Mesothelial cell of epicardium (in vitro differentiated cells): ENCODE measurements around the gene FAT1. TPM values are rescaled to one million over a fixed set of nuclear protein-coding genes. Genes with fewer than 3 reads are reported as not detected.

Source experiments
- DNase-seq, 2 experiments: peaks; one replicate each; pipeline ENCODE4 v3.0.0; 2021; ENCODE audit warnings: low spot score in 2 of 2; ENCODE audit not compliant: unreplicated experiment in 2 of 2
- H3K27ac Mint-ChIP-seq: 2 replicates; pipeline ENCODE4 v1.8.0; 2021; ENCODE audit warnings: mixed read lengths
- H3K27me3 Mint-ChIP-seq: 2 replicates; pipeline ENCODE4 v1.8.0; 2021; ENCODE audit warnings: low read depth, mixed read lengths
- H3K36me3 Mint-ChIP-seq: 2 replicates; pipeline ENCODE4 v1.8.0; 2021; ENCODE audit warnings: mixed read lengths
- H3K4me1 Mint-ChIP-seq: 2 replicates; pipeline ENCODE4 v1.8.0; 2021; ENCODE audit warnings: mixed read lengths
- H3K4me3 Mint-ChIP-seq: 2 replicates; pipeline ENCODE4 v1.8.0; 2021; ENCODE audit warnings: mild to moderate bottlenecking, moderate library complexity, mixed read lengths
- H3K9me3 Mint-ChIP-seq: 2 replicates; pipeline ENCODE4 v1.8.0; 2021; ENCODE audit warnings: mixed read lengths
- total RNA-seq: library from RNA; stranded (reverse); gene quantifications from 3 replicates; pipeline ENCODE4 v1.2.1, GENCODE V29; 2021
- TF ChIP-seq, protein P1 (sequence below): fragments of 200-600 bp; sonication (generic); IDR thresholded peaks from one replicate; pipeline ENCODE4 v1.5.0; 2021; ENCODE audit warnings: antibody characterized with exemption; ENCODE audit not compliant: unreplicated experiment

The FAT1 gene
- total RNA-seq, 1 donor from 2014 or later, result 224 TPM

DNA sequence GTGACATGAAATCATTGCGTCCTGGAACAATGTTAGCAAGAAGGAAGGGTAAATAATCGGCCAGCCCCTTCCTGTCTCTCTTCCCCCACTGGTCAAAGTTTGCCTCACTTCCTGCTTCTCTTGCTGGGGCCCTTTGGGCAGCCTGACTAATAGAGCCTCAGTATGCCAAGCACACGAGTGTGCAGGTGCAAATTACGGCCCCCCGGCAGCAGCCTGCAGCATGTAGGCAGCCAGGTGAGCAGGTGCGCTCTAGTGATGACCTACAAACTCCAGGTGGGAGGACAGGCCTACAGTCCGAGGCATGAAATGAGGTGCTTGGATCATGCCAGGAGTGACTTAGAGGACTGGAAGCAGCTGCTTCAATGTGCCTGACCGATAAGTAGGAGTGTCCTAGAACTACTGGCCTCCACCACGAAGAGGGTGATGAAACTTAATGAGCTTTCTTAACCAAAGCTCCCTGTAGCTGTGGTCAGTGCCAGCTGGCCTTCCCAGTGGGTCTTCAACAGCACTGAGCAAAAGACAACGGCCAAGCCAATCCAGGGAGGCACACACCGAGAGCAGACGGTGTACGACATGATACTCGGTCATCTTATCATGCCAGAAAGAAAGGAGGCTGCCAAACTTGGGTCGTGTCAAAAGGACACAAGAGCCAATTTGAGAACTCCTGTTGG lies 26.1 kb upstream of the FAT1 start:
- H3K36me3 Mint-ChIP-seq, result no peaks in the 10 kb centered on the region
- H3K27me3 Mint-ChIP-seq, result no peaks in the 10 kb centered on the region
- no peaks in the 10 kb centered on the region for H3K4me1 Mint-ChIP-seq
- TF ChIP-seq, protein P1, sequence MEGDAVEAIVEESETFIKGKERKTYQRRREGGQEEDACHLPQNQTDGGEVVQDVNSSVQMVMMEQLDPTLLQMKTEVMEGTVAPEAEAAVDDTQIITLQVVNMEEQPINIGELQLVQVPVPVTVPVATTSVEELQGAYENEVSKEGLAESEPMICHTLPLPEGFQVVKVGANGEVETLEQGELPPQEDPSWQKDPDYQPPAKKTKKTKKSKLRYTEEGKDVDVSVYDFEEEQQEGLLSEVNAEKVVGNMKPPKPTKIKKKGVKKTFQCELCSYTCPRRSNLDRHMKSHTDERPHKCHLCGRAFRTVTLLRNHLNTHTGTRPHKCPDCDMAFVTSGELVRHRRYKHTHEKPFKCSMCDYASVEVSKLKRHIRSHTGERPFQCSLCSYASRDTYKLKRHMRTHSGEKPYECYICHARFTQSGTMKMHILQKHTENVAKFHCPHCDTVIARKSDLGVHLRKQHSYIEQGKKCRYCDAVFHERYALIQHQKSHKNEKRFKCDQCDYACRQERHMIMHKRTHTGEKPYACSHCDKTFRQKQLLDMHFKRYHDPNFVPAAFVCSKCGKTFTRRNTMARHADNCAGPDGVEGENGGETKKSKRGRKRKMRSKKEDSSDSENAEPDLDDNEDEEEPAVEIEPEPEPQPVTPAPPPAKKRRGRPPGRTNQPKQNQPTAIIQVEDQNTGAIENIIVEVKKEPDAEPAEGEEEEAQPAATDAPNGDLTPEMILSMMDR, result no peak
- DNase-seq, result no peak
- no peak overlapping the region for H3K4me3 Mint-ChIP-seq
- no peaks in the 10 kb centered on the region for H3K9me3 Mint-ChIP-seq
- no peak overlapping the region for H3K27ac Mint-ChIP-seq

DNA sequence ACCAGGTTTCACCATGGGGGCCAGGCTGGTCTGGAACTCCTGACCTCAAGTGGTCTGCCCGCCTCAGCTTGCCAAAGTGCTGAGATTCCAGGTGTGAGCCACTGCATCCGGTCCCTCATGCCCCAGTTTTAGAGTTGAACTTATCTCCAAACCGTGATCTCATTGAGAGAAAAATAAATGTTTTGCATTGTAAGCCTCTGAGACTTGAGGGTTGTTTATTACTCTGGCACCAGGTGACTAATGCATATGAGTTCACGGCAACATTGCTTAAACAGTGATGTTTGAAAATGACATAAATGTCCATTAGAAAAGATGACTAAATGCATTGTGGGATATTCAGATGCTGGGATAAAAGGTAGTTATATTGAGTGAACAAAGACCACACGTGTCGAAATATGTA lies 22.9 kb upstream of the FAT1 start:
- no peak for DNase-seq
- no peaks in the 10 kb centered on the region for H3K4me1 Mint-ChIP-seq
- H3K9me3 Mint-ChIP-seq, result no peaks in the 10 kb centered on the region
- H3K36me3 Mint-ChIP-seq, result no peaks in the 10 kb centered on the region
- no peak overlapping the region for H3K4me3 Mint-ChIP-seq
- H3K27me3 Mint-ChIP-seq, result no peaks in the 10 kb centered on the region
- TF ChIP-seq, protein P1, result no peak
- H3K27ac Mint-ChIP-seq, result no peak overlapping the region

DNA sequence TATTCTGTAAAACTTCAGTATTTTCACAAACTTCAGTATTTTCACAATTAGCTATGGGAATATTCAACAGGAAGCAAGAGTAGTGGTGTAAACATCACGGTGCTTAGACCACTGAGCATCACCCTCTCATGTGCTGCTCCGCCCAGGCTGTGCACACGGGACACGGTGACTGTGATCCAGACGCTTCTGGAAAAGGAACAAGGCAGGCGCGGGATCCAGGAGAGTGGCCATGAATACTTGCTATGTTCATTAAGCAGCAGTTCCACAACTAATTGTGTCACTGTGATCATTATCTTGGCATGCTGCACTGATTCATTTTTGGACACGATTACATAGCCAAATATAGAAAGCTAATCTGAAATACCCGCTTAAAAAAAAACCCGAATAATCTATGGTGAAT lies 19.6 kb upstream of the FAT1 start:
- H3K27ac Mint-ChIP-seq, result no peak overlapping the region
- no peaks in the 10 kb centered on the region for H3K27me3 Mint-ChIP-seq
- H3K4me1 Mint-ChIP-seq, result no peaks in the 10 kb centered on the region
- no peak overlapping the region for H3K4me3 Mint-ChIP-seq
- TF ChIP-seq, protein P1, result no peak
- no peak for DNase-seq
- no peaks in the 10 kb centered on the region for H3K36me3 Mint-ChIP-seq
- no peaks in the 10 kb centered on the region for H3K9me3 Mint-ChIP-seq

DNA sequence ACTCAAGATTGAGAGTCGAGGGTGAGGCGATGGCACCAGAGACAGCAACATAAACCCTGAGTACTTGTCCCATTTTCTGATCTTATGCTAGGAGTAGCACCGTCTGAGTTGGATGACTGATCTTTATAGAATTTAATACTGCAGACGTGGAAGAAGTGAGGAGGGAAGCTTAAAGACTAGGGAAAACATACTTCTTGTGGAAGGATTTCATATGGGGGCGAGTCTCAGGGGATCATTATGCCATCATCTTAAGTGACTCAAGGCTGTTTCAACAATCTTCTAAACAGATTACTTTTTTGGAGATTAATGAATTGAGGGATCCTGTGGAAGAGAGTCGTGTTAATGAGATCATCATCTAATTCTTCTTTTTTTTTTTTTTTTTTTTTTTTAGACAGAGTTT lies 17.2 kb upstream of the FAT1 start:
- H3K27me3 Mint-ChIP-seq, result no peaks in the 10 kb centered on the region
- H3K9me3 Mint-ChIP-seq, result peaks cover 3% of the 10 kb centered on the region
- no peak for DNase-seq
- TF ChIP-seq, protein P1, result no peak
- peaks cover 2% of the 10 kb centered on the region for H3K4me1 Mint-ChIP-seq
- H3K4me3 Mint-ChIP-seq, result no peak overlapping the region
- H3K36me3 Mint-ChIP-seq, result no peaks in the 10 kb centered on the region
- H3K27ac Mint-ChIP-seq, result no peak overlapping the region

DNA sequence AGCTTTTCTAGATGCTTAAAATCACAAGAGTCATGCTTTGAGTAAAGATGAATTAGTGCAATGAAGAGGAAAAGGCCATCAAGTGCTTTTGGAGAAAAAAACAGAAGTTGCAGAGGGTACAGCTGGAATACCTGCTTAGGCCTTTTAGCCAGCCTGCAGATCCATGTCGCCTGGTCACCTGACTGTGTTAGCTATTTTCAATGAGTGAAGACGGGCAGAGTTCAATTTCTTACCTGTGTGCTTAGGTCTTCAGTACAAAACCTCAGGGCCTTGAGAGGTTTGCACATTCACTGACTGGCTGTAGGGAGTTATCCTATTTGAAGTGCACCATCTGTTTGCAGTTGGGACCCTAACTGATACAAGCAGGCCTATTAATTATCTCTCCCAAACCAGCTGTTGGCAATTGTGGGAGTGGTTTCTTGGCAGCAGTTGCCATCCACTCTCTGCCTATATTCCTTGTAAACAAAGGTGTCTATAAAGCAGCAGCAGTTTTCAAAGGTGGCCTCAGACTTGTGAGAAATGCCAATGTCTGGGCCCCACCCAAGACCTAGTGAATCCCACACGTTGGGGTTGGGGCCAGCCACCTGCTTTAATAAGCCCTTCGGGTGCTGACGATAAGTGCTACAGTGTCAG lies 16.3 kb upstream of the FAT1 start:
- Mint-ChIP-seq H3K4me3 (no peak overlapping the region), H3K4me1 (peaks cover 5% of the 10 kb centered on the region), H3K27me3 (no peaks in the 10 kb centered on the region), H3K36me3 (no peaks in the 10 kb centered on the region), H3K9me3 (peaks cover 3% of the 10 kb centered on the region), H3K27ac (no peak overlapping the region)
- no peak for DNase-seq
- TF ChIP-seq, protein P1, result no peak
